ENCODE data around the gene SHANK3.
"Not testable (repeated sequence)": the region's sequence is repeated elsewhere in the genome, so short reads cannot be mapped to it uniquely, and the experiment has no call there.

Gene SHANK3

GRCh38 chr22:50653256-50653655 lies 19.4 kb upstream of the SHANK3 start:
- no peak for DNase-seq (ENCODE audit: low spot score)

GRCh38 chr22:50654664-50655063 lies 18.0 kb upstream of the SHANK3 start:
- not testable (repeated sequence) for DNase-seq (ENCODE audit: low spot score)

- peak; percentile 34 for DNase-seq (ENCODE audit: low spot score)
These were observed 16.2 kb upstream of the SHANK3 start for GRCh38 chr22:50656122-50657070.

GRCh38 chr22:50657925-50658324 lies 14.7 kb upstream of the SHANK3 start:
- no peak for DNase-seq (ENCODE audit: low spot score)

GRCh38 chr22:50659711-50660110 lies 12.9 kb upstream of the SHANK3 start:
- DNase-seq (ENCODE audit: low spot score): not testable (repeated sequence)

- DNase-seq (ENCODE audit: low spot score): no peak
These were observed 12.3 kb upstream of the SHANK3 start for GRCh38 chr22:50660306-50660705.

- DNase-seq (ENCODE audit: low spot score): no peak
These were observed 7.4 kb upstream of the SHANK3 start for GRCh38 chr22:50665212-50665611.

- DNase-seq (ENCODE audit: low spot score): no peak
These were observed 6.9 kb upstream of the SHANK3 start for GRCh38 chr22:50665738-50666137.

- peak; percentile 30 for DNase-seq (ENCODE audit: low spot score)
These were observed 2.1 kb upstream of the SHANK3 start for GRCh38 chr22:50670513-50670912.

- peak; percentile 19 for DNase-seq (ENCODE audit: low spot score)
These were observed 1.6 kb upstream of the SHANK3 start for GRCh38 chr22:50670914-50671538.

GRCh38 chr22:50671641-50672040 lies 982 bp upstream of the SHANK3 start:
- DNase-seq (ENCODE audit: low spot score): no peak

GRCh38 chr22:50672041-50672440 lies 582 bp upstream of the SHANK3 start:
- DNase-seq (ENCODE audit: low spot score): peak; percentile 32

GRCh38 chr22:50673231-50674129 lies 857 bp downstream of the SHANK3 start:
- DNase-seq (ENCODE audit: low spot score): peak; percentile 49

GRCh38 chr22:50674130-50674500 lies 1.5 kb downstream of the SHANK3 start:
- peak; percentile 74 for DNase-seq (ENCODE audit: low spot score)

- DNase-seq (ENCODE audit: low spot score): peak; percentile 89
These were observed 2.3 kb downstream of the SHANK3 start for GRCh38 chr22:50674606-50675552.

GRCh38 chr22:50675553-50676179 lies 3.0 kb downstream of the SHANK3 start:
- DNase-seq (ENCODE audit: low spot score): peak; percentile 27

GRCh38 chr22:50676180-50676636 lies 3.6 kb downstream of the SHANK3 start:
- DNase-seq (ENCODE audit: low spot score): peak; percentile 21

GRCh38 chr22:50676661-50677492 lies 4.3 kb downstream of the SHANK3 start:
- peak; percentile 17 for DNase-seq (ENCODE audit: low spot score)

- DNase-seq (ENCODE audit: low spot score): peak; percentile 18
These were observed 5.0 kb downstream of the SHANK3 start for GRCh38 chr22:50677493-50678217.
